HepG2 (cell line): ENCODE data around the gene ITCH. TPM values are rescaled to one million over a fixed set of nuclear protein-coding genes. Genes with fewer than 3 reads are reported as not detected.

Experiments
- ATAC-seq: fragments of 200-7000 bp; cut with Tn5 transposase; 3 replicates; pipeline ENCODE4 v1.9.1; 2020; ENCODE audit warnings: mild to moderate bottlenecking, moderate library complexity
- BruUV-seq: library from RNA; stranded (reverse); fragments of 400-500 nt; replicated peaks from 2 replicates; lab custom pipeline; 2021; lab: Mats Ljungman, UMichigan
- CTCF ChIA-PET: fragments of 300-600 bp; formaldehyde crosslinking; extraction: SDS; loops from one replicate; lab custom pipeline; 2021; ENCODE audit warnings: low total read pairs, inconsistent platforms, low intra/inter-chr PET ratio; lab: Yijun Ruan, JAX
- POLR2A ChIA-PET: fragments of 350-600 bp; sonication (Branson Sonifier 250); formaldehyde crosslinking; loops from one replicate; lab custom pipeline; 2020; ENCODE audit warnings: antibody characterized with exemption, inconsistent platforms; lab: Yijun Ruan, JAX
- DNase-seq: peaks from one replicate; pipeline ENCODE4 v3.0.0-alpha.2; 2015; ENCODE audit warnings: low spot score
- FAIRE-seq: peaks from 3 replicates; lab custom pipeline; 2011; peaks lifted over from hg19 to GRCh38; lab: Jason Lieb, UNC
- H2AFZ ChIP-seq: one replicate; pipeline ENCODE4 v1.6.1; 2011; ENCODE audit warnings: low read length, inconsistent platforms
- H3K27ac ChIP-seq: fragments of 300-600 bp; 3 replicates; pipeline ENCODE4 v1.8.0; 2011; ENCODE audit warnings: mixed run types, mild to moderate bottlenecking, mixed read lengths, low read length, inconsistent platforms; ENCODE audit not compliant: insufficient read depth; ENCODE audit errors: extremely low read length
- H3K27me3 ChIP-seq, 2 experiments: fragments of 200-600 bp in 1 of 2; 2 replicates in 1 of 2; 3 replicates in 1 of 2; pipeline versions ENCODE4 v1.6.0 to v1.8.0; 2011; ENCODE audit warnings: low read length in 2 of 2, mild to moderate bottlenecking in 2 of 2, moderate library complexity in 2 of 2, inconsistent platforms in 1 of 2; ENCODE audit not compliant: insufficient read depth in 2 of 2, control insufficient read depth in 1 of 2
- H3K36me3 ChIP-seq, 2 experiments: fragments of 200-600 bp in 1 of 2; replicated peaks in 1 of 2; 2 replicates in 1 of 2; 3 replicates in 1 of 2; pipeline versions ENCODE4 v1.5.1 to v1.8.0; 2011; ENCODE audit warnings: low read length in 2 of 2, inconsistent platforms in 1 of 2; ENCODE audit not compliant: insufficient read depth in 2 of 2, control insufficient read depth in 1 of 2
- H3K4me1 ChIP-seq: 2 replicates; pipeline ENCODE4 v1.5.1; 2012; ENCODE audit warnings: low read length, inconsistent platforms; ENCODE audit not compliant: insufficient read depth
- H3K4me2 ChIP-seq: 2 replicates; pipeline ENCODE4 v1.6.0; 2011; ENCODE audit warnings: low read depth, low read length, inconsistent platforms
- H3K4me3 ChIP-seq, 3 experiments: fragments of 200-600 bp in 1 of 3; sonication (generic), shearing (Covaris generic) in 1 of 3; replicated peaks in 1 of 3; 2 replicates each; pipeline ENCODE4 v1.5.1; 2011 to 2016; ENCODE audit warnings: low read length in 3 of 3, inconsistent platforms in 2 of 3, low read depth in 2 of 3, mild to moderate bottlenecking in 2 of 3, control low read depth in 1 of 3, mixed read lengths in 1 of 3; ENCODE audit not compliant: insufficient read depth in 1 of 3
- H3K79me2 ChIP-seq: one replicate; pipeline ENCODE4 v1.6.1; 2011; ENCODE audit warnings: low read length, inconsistent platforms; ENCODE audit not compliant: insufficient read depth
- H3K9ac ChIP-seq: 2 replicates; pipeline ENCODE4 v1.6.0; 2011; ENCODE audit warnings: mild to moderate bottlenecking, low read depth, low read length, inconsistent platforms; ENCODE audit not compliant: insufficient read depth
- H3K9me3 ChIP-seq: 2 replicates; pipeline ENCODE4 v1.5.1; 2012; ENCODE audit warnings: mild to moderate bottlenecking, low read length
- H4K20me1 ChIP-seq: 2 replicates; pipeline ENCODE4 v1.6.0; 2011; ENCODE audit warnings: inconsistent platforms, mild to moderate bottlenecking, low read length, moderate library complexity; ENCODE audit not compliant: insufficient read depth
- AGO2 ChIP-seq: fragments of 200-400 bp; formaldehyde crosslinking; optimal IDR thresholded peaks from 2 replicates; pipeline ENCODE3; 2017; ENCODE audit warnings: mild to moderate bottlenecking, low read depth, low read length, moderate library complexity
- ETV5 ChIP-seq: IDR thresholded peaks from 2 replicates; pipeline ENCODE4 v1.6.1; 2018; ENCODE audit warnings: missing biosample characterization, missing genetic modification reagents, inconsistent platforms, borderline replicate concordance
- GTF2F1 ChIP-seq: fragments of 150-350 bp; IDR thresholded peaks from 2 replicates; pipeline ENCODE4 v1.6.1; 2014; ENCODE audit warnings: low read length
- KDM3A ChIP-seq: IDR thresholded peaks from 2 replicates; pipeline ENCODE4 v1.6.1; 2018; ENCODE audit warnings: low read depth, missing compliant biosample characterization
- MBD4 ChIP-seq: IDR thresholded peaks from 2 replicates; pipeline ENCODE4 v1.6.1; 2012; ENCODE audit warnings: low read length, inconsistent platforms, borderline replicate concordance
- POLR2AphosphoS5 ChIP-seq: IDR thresholded peaks from 2 replicates; pipeline ENCODE4 v1.6.1; 2012; ENCODE audit warnings: low read depth, low read length
- TMF1 ChIP-seq: sonication (generic); formaldehyde crosslinking; IDR thresholded peaks from 2 replicates; pipeline ENCODE4 v1.8.1; 2022; ENCODE audit warnings: low read depth, missing genetic modification reagents
- ZFY ChIP-seq: sonication (generic); formaldehyde crosslinking; IDR thresholded peaks from 2 replicates; pipeline ENCODE4 v1.4.0; 2020; ENCODE audit warnings: missing genetic modification reagents
- ZMYM3 ChIP-seq: sonication (generic); formaldehyde crosslinking; IDR thresholded peaks from 2 replicates; pipeline ENCODE4 v1.5.1; 2020; ENCODE audit warnings: mild to moderate bottlenecking, missing genetic modification reagents
- ZNF138 ChIP-seq: sonication (generic); formaldehyde crosslinking; IDR thresholded peaks from 2 replicates; pipeline ENCODE4 v1.5.0; 2020; ENCODE audit warnings: mild to moderate bottlenecking, low read depth, missing genetic modification reagents
- ZNF354B ChIP-seq: sonication (generic); formaldehyde crosslinking; IDR thresholded peaks from 2 replicates; pipeline ENCODE4 v1.8.0; 2022; ENCODE audit warnings: mild to moderate bottlenecking, missing genetic modification reagents
- ZNF724P ChIP-seq: sonication (generic); formaldehyde crosslinking; IDR thresholded peaks from 2 replicates; pipeline ENCODE4 v1.8.0; 2022; ENCODE audit warnings: missing genetic modification reagents, borderline replicate concordance
- WGBS: methylation state at CpG from one replicate; pipeline ENCODE4 v1.1.6; 2017; ENCODE audit warnings: low lambda C conversion rate; 5-methylcytosine and 5-hydroxymethylcytosine counted together
- in situ Hi-C: cut with HindIII; loops from 2 replicates; pipeline ENCODE4 v1.10.0; 2017; ENCODE audit warnings: low pct_unique_long_range_greater_than_20kb; ENCODE audit not compliant: extremely low pct_ligation_motif_present
- intact Hi-C: fragments of 100-400 bp; cut with micrococcal nuclease; formaldehyde crosslinking; loops from one replicate; pipeline ENCODE4 v1.10.0; 2022; ENCODE audit not compliant: unreplicated experiment
- polyA plus RNA-seq, 8 experiments: library from polyadenylated mRNA; depleted of rRNA in 3 of 8; stranded (reverse) in 7 of 8; unstranded in 1 of 8; fragments of >200 nt; fragmentation: Illumina TruSeq in 4 of 8; extraction: Trizol in 4 of 8; gene quantifications; 2 replicates each; pipeline versions ENCODE4 v1.2.1 to v1.2.3, GENCODE V29; 2011 to 2016; ENCODE audit warnings: low read depth in 4 of 8, missing spikeins in 1 of 8, mixed read lengths in 1 of 8; ENCODE audit not compliant: insufficient read depth in 1 of 8
- total RNA-seq, 5 experiments: library from RNA; depleted of rRNA; stranded (reverse); fragments of >200 nt; fragmentation: Illumina TruSeq; extraction: Trizol; gene quantifications; 2 replicates each; pipeline ENCODE4 v1.2.3, GENCODE V29; 2016; ENCODE audit warnings: low read depth in 1 of 5
- TF ChIP-seq, protein P1 (sequence below): sonication (generic); formaldehyde crosslinking; IDR thresholded peaks from 2 replicates; pipeline ENCODE4 v1.4.0; 2020; ENCODE audit warnings: missing genetic modification reagents, low read depth, mild to moderate bottlenecking, borderline replicate concordance
- TF ChIP-seq, protein P2 (sequence below), 2 experiments: sonication (generic) in 1 of 2; formaldehyde crosslinking in 1 of 2; IDR thresholded peaks; 2 replicates each; pipeline versions ENCODE4 v1.4.0 to v1.6.1; 2016 to 2020; ENCODE audit warnings: borderline replicate concordance in 1 of 2, low read depth in 1 of 2, mild to moderate bottlenecking in 1 of 2, missing genetic modification reagents in 1 of 2
- TF ChIP-seq, protein P3 (sequence below): sonication (generic); formaldehyde crosslinking; IDR thresholded peaks from 2 replicates; pipeline ENCODE4 v1.9.0; 2022; ENCODE audit warnings: low read depth, missing genetic modification reagents

The ITCH gene
- total and polyA plus RNA-seq, 2 of the 13 experiments (the other 11 are each of a cell fraction or from before 2014, with no cell fraction given) = 20.5 to 112 TPM

DNA sequence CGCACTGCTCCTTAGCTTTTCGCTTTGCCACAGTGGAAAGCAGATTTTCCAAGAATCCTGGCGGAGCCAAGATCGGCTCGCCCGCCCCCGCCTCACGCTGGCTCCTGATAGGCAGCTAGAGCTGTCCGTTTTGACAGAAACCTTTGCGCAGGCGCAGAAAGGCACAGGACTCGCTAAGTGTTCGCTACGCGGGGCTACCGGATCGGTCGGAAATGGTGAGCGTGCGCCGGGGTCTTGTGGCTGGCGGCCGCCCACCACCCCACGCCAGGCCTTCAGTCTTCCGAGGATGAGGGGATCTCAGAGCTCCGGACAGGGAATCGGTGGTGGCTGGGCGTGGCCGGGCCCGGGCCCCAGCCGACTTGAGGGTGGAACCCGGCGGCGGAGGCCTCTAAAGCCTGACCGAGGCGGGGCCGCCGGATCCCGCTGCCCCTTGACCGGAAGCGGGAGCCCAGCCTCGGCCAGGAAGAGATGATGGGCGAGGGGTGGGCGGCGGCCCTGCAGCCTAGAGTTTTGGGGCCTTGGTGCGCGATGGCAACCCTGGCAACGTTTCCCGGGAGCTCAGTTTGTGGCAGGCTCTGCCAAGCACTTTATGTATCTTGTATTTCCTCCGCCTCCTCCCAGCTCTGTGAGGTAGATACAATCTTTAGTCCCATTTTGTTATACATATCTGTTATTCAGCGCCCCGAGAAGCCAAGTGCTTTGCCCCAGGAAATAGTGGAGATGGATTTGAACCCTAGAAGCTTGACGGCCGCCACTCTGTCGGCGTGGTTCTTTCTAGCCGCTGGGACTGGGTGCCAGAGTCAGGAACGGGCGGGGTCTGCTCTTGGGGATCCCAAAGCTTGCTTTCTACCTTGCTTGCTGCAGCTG, 153.4 kb downstream of the ITCH start, which contains the start of gene DYNLRB1:
Gene DYNLRB1 (plus strand): TSS at position 176 of the 867 bp plus-strand sequence. CDS start 37 bp downstream, at position 213.
- peak; percentile 98 for DNase-seq
- TF ChIP-seq, protein P1, sequence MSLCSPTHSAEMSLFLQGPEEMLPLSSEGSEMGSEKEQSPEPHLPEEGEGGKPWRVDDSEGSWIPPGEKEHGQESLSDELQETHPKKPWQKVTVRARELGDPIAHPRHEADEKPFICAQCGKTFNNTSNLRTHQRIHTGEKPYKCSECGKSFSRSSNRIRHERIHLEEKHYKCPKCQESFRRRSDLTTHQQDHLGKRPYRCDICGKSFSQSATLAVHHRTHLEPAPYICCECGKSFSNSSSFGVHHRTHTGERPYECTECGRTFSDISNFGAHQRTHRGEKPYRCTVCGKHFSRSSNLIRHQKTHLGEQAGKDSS (CRISPR knock-in tag) = peak; percentile 44
- TF ChIP-seq TMF1 (CRISPR knock-in tag) = peak; percentile 68
- TF ChIP-seq MBD4 = no peak
- no peak; the same call in 1 of the 2 replicates for TF ChIP-seq ZMYM3 (CRISPR knock-in tag)
- peak; percentile 98 for TF ChIP-seq POLR2AphosphoS5
- TF ChIP-seq ZNF724P (CRISPR knock-in tag) = no peak
- TF ChIP-seq, protein P2, sequence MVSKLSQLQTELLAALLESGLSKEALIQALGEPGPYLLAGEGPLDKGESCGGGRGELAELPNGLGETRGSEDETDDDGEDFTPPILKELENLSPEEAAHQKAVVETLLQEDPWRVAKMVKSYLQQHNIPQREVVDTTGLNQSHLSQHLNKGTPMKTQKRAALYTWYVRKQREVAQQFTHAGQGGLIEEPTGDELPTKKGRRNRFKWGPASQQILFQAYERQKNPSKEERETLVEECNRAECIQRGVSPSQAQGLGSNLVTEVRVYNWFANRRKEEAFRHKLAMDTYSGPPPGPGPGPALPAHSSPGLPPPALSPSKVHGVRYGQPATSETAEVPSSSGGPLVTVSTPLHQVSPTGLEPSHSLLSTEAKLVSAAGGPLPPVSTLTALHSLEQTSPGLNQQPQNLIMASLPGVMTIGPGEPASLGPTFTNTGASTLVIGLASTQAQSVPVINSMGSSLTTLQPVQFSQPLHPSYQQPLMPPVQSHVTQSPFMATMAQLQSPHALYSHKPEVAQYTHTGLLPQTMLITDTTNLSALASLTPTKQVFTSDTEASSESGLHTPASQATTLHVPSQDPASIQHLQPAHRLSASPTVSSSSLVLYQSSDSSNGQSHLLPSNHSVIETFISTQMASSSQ (IDR thresholded peaks at IDR 0.05; ENCODE audit: low read depth) = no peak
- TF ChIP-seq, protein P2 (CRISPR knock-in tag; IDR thresholded peaks at IDR 0.05; ENCODE audit: borderline replicate concordance) = no peak; the same call in 1 of the 2 replicates
- no peak for TF ChIP-seq ZNF138 (CRISPR knock-in tag)
- TF ChIP-seq, protein P3, sequence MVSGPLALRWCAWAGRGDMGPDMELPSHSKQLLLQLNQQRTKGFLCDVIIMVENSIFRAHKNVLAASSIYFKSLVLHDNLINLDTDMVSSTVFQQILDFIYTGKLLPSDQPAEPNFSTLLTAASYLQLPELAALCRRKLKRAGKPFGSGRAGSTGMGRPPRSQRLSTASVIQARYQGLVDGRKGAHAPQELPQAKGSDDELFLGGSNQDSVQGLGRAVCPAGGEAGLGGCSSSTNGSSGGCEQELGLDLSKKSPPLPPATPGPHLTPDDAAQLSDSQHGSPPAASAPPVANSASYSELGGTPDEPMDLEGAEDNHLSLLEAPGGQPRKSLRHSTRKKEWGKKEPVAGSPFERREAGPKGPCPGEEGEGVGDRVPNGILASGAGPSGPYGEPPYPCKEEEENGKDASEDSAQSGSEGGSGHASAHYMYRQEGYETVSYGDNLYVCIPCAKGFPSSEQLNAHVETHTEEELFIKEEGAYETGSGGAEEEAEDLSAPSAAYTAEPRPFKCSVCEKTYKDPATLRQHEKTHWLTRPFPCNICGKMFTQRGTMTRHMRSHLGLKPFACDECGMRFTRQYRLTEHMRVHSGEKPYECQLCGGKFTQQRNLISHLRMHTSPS (CRISPR knock-in tag) = peak; percentile 73
- peak; percentile 100 for TF ChIP-seq ZFY (CRISPR knock-in tag)
- TF ChIP-seq AGO2 = peak; percentile 100
- TF ChIP-seq KDM3A (CRISPR knock-in tag) = peak; percentile 88; the same call in 1 of the 2 replicates
- TF ChIP-seq ETV5 = peak; percentile 96
- 0 out of 2 replicates have a peak, but pooled peaks have one; percentile 59 for TF ChIP-seq ZNF354B (CRISPR knock-in tag)
- 0 out of 2 replicates have a peak, but pooled peaks have one; percentile 21 for TF ChIP-seq GTF2F1

More for the DNA sequence above, 153.4 kb downstream of the ITCH start, which contains the start of gene DYNLRB1:
- Histone ChIP-seq H3K4me2 (peak within 1 kb of the TSS; percentile 84), H2AFZ (no peak within 1 kb of the TSS), H3K4me3 (peak within 1 kb of the TSS; percentile 85 to 89 (median 87)), H4K20me1 (peaks cover 19% of the 10 kb centered on the region), H3K9ac (peak within 1 kb of the TSS; percentile 86), H3K79me2 (peaks cover 55% of the 10 kb centered on the region), H3K27me3 (no peaks in the 10 kb centered on the region; a peak in 1 of 5 replicates), H3K36me3 (peaks cover 0 to 8% of the 10 kb centered on the region in 2 experiments; a peak in 3 of 5 replicates), H3K27ac (peak within 1 kb of the TSS; percentile 80), H3K9me3 (no peaks in the 10 kb centered on the region), H3K4me1 (peaks cover 62% of the 10 kb centered on the region)
- peak; percentile 84 for FAIRE-seq
- intact Hi-C loops = loop anchor here (2.0 kb wide), 1 partner anchor 214 kb away; the partner anchor contains the start of gene AHCY
- TSS peak; percentile 66 for BruUV-seq
- POLR2A ChIA-PET = interaction anchor here (0.6 to 3.8 kb wide), 40 partner anchors 9 to 360 kb away, joined by 3 to 57 read pairs (median 4); partner anchors contain the start of genes ACSS2, AHCY, ITCH and PIGU
- WGBS = under 1% methylated on average over 49 of the region's 59 CpGs
- in situ Hi-C loops = loop anchor here (5.0 kb wide), 1 partner anchor 204 kb away; no protein-coding TSS in a partner anchor
- peak; percentile 91 for ATAC-seq
- CTCF ChIA-PET = no interaction called here
